Measurements from ENCODE around the gene CCNJ.

DNA sequence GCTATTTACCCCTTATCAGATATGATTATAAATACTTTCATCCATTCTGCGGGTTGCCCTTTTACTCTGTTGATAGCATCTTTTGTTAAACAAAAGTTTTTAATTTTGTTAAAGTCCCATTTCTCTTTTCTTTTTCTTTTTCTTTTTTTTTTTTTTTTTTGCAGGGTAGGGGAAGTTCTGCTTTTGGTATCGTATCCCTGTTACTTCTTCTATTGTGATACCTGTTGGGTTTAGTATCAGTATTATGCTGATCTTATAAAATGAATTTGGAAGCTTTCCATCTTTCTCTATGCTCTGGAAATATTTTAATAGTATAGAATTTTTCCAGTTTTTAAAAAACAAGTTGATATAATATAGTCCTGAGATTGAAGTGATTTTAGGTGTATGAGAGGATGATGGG is 6.0 kb downstream of the CCNJ start:
- TF ChIP-seq, protein P1, sequence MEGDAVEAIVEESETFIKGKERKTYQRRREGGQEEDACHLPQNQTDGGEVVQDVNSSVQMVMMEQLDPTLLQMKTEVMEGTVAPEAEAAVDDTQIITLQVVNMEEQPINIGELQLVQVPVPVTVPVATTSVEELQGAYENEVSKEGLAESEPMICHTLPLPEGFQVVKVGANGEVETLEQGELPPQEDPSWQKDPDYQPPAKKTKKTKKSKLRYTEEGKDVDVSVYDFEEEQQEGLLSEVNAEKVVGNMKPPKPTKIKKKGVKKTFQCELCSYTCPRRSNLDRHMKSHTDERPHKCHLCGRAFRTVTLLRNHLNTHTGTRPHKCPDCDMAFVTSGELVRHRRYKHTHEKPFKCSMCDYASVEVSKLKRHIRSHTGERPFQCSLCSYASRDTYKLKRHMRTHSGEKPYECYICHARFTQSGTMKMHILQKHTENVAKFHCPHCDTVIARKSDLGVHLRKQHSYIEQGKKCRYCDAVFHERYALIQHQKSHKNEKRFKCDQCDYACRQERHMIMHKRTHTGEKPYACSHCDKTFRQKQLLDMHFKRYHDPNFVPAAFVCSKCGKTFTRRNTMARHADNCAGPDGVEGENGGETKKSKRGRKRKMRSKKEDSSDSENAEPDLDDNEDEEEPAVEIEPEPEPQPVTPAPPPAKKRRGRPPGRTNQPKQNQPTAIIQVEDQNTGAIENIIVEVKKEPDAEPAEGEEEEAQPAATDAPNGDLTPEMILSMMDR (IDR thresholded peaks at IDR 0.05), result no peak
- no peak for TF ChIP-seq POLR2A (IDR thresholded peaks at IDR 0.05)
